Measurements from ENCODE around the gene CRKL.
"Not testable (repeated sequence)": the region's sequence is repeated elsewhere in the genome, so short reads cannot be mapped to it uniquely, and the experiment has no call there.

Gene CRKL

DNA sequence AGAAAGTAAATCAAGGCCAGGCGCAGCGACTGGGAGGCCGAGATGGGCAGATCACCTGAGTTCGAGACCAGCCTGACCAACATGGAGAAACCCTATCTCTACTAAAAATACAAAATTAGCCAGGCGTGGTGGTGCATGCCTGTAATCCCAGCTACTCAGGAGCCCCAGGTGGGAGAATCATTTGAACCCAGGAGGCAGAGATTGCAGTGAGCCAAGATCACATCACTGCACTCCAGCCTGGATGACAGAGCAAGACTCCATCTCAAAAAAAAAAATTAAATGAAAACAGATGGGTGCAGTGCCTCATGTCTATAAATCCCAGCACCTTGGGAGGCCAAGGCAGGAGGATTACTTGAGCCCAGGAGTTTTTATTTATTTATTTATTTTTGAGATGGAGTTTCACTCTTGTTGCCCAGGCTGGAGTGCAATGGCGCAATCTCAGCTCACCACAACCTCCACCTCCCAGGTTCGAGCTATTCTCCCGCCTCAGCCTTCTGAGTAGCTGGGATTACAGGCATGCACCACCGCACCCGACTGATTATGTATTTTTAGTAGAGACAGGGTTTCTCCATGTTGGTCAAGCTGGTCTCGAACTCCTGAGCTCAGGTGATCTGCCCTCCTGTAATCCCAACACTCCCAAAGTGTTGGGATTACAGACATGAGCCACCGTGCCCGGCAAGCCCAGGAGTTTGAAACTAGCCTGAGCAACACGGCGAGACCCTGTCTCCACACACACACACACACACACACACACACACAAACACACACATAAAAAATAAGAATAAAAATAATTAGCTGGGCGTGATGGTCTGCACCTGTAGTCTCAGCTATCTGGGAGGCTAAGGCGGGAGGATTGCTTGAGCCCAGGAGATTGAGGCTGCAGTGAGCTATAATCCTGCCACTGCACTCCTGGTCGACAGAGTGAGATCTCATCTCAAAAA, 15.8 kb upstream of the CRKL start:
- not testable (repeated sequence) for DNase-seq (ENCODE audit: low read depth in 3 of 3)

DNA sequence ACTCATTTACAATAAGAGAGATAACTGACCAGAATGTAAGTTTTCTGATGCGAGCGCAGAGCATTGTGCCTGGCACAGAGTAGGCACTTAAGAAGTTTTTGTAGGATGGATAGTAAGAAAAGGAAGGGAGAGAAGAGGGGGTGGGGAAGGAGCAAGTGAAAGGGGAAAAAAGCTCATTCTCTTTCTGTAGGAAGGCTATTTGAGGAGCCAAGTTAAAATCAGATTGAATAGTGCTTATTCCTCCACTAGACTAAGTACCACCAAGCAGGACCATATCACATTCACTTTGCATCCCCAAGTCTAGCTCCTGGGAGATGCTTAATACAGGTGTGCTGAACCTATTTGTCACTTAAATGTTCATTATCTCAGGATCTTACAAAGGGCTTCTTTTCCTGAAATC, 14.1 kb upstream of the CRKL start:
- DNase-seq (ENCODE audit: low read depth in 3 of 3): no peak

DNA sequence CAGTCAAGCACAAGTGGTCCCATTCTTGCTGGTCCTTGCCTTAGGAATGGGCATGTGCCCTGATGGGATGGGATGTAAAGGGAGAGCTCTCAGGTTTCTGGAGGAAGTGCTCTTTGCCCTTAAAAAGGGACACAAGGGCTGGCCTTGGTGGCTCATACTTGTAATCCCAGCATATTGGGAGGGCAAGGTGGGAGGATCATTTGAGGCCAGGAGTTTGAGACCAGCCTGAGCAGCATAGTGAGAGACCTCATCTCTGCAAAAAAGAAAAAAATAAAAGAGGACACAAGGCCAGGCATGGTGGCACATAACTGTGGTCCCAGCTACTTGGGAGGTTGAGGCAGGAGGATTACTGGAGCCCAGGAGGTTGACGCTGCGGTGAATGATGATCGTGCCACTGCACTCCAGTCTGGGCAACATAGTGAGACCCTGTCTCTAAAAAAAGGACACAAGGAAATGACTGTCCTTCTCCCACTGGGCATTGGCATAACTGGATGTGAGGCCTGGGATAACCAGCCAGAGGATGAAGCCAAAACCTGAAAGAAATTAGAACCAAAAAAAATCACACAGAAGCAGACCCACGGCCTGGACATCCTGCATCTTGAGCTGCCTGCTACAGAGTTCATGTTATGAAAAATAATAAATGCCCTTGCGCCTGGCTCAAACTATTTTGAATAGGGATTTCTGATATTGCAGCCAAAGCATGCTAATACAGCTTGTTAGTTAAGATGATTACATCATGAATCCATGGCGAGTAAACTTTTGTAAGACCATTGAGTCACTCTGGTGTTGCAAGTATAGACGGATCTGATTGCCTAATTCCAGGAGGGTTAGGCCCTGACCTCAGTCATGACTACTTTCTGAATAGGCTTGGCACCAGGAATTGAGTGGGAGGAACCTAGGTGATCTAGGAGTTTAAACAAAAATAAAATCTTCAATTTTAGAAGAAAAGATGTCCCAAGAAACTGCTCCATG, 12.9 kb upstream of the CRKL start:
- no peak for DNase-seq (ENCODE audit: low read depth in 3 of 3)

DNA sequence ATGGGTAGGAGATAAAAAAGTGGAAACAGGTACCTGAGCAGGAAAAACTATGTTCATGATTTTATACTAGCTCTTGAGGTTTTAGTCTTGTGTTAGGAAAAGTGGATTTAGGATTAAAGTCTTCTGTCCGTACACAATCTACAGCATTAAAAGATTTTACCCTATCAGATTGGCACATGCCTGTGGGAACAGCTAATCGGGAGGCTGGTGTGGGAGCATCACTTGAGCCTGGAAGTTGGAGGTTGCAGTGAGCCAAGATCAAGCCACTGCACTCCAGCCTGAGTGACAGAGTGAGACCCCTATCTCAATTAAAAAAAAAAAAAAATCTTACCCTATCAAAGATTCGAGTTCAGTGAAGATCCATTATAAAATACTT, 12.2 kb upstream of the CRKL start:
- DNase-seq (ENCODE audit: low read depth in 3 of 3): no peak

DNA sequence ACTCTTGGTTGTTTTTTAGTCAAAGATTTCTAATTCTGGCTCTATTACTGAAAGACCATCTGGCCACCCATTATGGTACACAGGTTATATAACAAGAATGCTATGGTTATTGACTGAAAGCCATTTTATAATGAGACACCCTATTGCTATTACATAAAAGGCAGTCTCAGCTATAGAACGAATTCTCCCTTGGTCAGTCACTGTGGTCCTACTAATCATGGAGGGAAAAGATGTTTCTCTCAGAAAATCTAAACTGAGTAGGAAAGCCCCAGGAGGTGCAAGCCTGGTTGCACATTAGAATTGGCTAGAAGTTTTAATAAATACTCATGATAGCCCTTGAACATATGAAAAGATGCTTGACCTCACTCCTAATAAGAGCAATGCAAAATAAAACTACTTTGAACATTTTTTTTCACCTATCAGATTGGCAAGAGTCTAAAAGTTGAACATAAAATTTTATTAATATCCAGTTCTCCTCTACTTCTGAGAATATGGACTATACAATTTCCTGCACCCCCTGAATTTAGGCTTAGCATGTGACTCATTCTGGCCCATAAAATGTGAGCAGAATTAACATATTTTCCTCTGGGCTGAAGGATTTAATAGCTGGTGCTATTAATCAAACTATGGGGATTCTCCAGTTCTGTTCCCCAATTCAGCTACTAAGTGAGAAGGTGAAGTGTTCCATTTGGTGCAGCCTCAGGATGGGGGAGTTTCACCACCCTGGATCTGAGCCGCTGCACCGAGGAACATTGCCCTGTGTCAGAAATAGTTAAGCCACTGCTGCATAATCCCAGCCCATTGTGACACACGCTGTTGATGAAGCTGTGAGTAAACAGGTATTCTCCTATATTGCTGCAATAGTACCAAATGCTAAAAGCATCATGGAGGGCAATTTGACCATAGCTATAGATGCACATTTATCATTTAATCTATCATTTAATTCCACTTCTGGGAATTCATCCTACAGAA, 11.5 kb upstream of the CRKL start:
- no peak for DNase-seq (ENCODE audit: low read depth in 3 of 3)

DNA sequence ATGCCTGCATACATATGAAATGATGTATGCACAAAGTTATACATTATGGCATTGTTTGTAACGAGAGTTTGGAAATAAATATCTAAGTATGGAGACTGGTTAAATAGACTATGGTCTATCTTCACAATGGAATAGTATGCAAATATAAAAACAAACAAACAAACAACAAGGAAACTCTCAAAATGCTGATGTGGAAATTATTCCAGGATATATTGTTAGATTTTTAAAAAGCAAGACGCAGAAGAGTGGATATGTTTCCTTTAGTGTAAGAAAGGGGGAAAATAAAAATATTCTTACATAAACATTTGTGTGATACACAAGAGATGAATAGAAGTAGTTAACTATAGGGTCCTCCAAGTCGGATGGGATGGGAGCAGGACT, 10.8 kb upstream of the CRKL start:
- no peak for DNase-seq (ENCODE audit: low read depth in 3 of 3)

DNA sequence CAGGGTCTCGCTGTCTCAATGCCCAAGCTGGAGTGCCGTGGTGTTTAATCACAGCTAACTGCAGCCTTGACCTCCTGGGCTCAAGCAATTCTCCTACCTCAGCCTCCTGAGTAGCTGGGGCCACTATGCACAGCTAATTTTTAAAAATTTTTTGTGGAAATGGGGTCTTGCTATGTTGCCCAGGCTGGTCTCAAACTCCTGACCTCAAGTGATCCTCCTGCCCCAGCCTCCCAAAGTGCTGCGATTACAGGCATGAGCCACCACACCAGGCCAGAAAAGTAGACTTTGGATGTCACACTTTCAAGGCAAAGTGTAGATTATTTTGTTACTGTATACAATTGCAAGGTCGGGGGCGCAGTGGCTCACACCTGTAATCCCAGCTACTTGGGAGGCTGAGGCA, 8.5 kb upstream of the CRKL start:
- DNase-seq (ENCODE audit: low read depth in 3 of 3): not testable (repeated sequence)

DNA sequence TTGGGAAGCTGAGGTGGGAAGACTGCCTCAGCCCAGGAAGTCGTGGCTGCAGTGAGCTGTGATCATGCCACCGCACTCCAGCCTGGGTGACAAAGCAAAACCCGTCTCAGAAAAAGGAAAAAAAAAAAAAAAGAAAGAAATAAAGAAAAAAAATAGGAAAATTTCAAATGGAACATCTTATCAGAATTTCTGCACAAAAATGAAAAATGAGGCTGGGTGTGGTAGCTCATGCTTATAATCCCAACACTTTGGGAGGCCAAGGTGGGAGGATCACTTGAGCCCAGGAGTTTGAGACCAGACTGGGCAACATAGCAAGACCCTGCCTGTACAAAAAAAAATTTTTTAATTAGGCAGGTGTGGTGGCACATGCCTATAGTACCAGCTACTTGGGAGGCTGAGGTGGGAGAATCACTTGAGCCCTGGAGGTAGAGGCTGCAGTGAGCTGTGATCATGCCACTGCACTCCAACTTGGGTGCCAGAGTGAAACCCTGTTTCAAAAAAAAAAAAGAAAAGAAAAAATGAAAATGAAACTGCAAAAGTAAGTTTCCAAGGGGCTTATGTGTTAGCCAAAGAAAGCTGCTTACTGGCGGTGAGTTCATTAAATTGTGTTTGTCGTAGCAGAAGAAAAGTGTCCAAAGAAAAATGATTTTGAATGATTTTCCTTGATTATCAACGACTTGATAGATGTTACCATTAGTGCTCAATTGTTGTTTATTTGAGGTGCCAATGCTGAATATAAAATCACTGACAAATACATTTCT, 7.5 kb upstream of the CRKL start:
- DNase-seq (ENCODE audit: low read depth in 3 of 3): no peak

DNA sequence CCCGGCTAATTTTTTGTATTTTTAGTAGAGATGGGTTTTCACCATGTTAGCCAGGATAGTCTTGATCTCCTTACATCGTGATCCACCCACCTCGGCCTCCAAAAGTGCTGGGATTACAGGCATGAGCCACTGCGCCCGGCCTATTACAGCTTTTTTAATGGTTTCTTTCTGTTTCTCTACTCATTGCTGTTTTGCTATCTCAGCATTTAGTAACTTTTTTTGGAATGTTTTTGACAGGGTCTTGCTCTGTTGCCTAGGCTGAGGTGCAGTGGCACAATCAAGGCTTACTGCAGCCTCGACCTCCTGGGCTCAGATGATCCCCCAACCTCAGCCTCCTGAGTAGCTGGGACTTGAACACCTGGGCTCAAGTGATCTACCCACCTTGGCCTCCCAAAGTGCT, 4.7 kb upstream of the CRKL start:
- DNase-seq (ENCODE audit: low read depth in 3 of 3): no peak

DNA sequence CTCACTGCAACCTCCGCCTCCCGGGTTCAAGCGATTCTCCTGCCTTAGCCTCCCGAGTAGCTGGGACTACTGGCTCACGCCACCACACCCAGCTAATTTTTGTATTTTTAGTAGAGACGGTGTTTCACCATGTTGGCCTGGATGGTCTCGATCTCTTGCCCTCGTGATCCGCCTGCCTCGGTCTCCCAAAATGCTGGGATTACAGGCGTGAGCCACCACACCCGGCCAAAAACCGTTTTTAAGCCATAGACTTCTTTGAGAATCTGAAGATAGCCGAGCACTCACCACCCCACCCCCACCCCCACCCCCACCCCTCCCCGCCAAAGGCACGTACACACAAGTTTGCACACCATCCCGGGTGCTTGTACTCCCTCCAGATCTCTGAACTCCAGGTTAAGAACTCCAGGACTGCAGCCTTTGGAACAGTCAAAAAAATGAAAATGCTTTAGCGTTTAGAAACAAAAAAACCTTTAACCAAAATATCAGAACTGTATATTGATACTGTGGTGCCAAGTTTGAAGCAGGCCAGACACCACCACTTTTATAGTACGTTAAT, 1.5 kb downstream of the CRKL start:
- DNase-seq (ENCODE audit: low read depth in 3 of 3): no peak

DNA sequence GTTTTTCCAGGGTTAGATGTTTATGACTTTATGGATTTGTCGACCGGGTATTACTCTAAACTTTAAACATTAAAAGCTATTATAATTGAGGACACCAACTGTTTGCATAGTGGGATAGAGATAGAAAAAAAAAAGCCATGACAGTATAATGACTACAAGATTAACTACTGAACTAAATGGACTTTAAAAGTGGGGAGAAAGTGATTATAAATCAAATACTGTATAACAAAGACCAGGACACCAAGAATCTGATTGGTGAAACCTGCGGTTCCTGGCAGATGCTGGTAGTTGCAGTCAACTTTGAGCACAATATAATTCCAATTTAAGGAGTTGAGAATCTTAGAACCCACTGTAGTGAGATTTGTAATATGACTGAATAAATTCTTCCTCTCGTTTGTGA, 2.5 kb downstream of the CRKL start:
- DNase-seq (ENCODE audit: low read depth in 3 of 3): no peak

DNA sequence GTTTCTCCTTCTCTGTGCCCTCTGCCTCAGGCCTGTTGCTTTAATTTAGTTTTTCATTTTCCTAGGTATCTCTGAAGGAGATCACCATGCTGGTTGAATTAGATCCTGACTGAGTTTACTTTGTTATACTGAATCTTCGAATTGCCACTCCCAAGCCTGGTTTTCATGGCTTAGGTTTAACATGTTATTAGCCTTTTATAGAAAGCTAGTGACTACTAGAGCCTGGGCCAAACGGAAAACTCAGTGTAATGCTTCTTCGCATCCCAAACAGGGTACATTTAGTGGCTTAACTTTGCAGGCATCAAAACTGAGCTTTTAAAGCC, 3.6 kb downstream of the CRKL start:
- no peak for DNase-seq (ENCODE audit: low read depth in 3 of 3)

DNA sequence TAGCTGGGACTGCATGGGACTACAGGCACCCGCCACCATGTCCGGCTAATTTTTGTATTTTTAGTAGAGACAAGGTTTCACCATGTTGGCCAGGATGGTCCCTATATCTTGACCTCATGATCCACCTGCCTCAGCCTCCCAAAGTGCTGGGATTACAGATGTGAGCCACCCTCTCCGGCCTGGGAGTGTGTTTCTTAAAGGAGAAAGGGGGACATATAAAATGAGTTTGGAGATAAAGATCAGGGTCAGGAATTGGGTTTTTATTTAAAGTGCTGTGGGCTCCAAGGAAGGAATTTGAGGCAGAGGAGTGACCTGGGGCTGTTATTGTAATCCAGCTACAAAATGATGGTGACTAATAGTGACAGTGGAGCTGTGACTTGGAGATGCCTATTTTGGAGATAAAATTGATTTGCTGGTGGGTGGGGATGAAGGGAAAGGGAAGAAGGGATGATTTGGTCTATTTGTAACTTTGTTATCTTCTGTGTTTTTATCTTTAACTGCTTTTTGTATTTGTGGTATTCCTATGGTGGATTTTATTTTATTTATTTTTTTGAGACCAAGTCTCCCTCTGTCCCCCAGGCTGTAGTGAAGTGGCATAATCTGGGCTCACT, 5.0 kb downstream of the CRKL start:
- no peak for DNase-seq (ENCODE audit: low read depth in 3 of 3)

DNA sequence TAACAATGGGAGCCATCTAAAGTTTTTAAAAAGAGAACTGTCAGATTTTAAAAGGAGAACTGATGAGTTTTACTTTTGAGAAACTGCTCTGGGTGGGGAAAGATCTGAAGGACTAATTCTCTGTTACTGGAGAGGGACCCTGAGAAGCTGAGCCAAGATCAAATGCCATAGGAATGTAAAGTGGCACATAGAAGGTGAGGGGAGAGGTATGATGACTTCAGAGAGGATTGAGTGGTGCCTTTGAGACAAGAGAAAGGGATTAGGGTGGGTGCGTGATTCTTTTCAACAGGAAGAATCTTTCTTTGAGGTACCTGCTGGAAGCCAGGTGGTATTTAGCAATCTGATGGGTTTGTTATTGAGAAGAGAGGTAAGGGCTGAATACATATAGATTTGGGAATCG, 9.0 kb downstream of the CRKL start:
- no peak for DNase-seq (ENCODE audit: low read depth in 3 of 3)

DNA sequence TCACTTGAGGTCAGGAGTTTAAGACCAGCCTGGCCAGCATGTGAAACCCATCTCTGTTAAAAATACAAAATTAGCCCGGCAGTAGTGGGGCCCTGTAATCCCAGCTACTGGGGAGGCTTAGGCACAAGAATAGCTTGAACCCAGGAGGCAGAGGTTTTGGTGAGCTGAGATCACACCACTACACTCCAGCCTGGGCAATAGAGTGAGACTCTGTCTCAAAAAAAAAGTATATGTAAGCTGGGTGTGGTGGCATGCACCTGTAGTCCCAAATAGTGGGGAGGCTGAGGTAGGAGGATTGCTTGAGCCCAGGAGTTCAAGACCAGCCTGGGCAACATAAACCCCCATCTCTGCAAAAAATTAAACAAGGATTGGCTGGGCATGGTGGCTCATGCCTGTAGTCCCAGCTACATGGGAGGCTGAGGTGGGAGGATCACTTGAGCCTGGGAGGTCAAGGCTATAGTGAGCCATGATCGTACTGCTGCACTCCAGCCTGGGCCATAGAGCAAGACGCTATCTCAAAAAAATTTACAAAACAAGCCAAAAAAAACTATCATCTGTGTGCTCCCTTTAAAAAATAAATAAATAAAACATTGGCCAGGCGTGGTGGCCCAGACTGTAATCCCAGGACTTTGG, 10.8 kb downstream of the CRKL start:
- DNase-seq (ENCODE audit: low read depth in 3 of 3): no peak

DNA sequence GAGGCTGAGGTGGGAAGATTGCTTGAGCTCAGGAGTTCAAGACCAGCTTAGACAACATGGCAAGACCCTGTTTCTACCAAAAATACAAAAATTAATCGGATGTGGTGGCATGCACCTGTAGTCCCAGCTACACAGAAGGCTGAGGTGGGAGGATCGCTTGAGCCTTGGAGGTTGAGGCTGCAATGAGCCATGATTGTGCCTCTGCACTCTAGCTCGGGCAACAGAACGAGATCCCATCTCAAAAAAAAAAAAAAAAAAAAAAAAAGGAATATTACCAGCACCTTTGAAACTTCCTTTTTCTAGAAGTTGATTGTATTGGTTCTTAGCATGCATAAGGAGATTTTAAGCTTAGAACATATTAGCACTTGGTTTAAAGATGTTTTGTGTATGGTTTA, 11.4 kb downstream of the CRKL start:
- DNase-seq (ENCODE audit: low read depth in 3 of 3): no peak

DNA sequence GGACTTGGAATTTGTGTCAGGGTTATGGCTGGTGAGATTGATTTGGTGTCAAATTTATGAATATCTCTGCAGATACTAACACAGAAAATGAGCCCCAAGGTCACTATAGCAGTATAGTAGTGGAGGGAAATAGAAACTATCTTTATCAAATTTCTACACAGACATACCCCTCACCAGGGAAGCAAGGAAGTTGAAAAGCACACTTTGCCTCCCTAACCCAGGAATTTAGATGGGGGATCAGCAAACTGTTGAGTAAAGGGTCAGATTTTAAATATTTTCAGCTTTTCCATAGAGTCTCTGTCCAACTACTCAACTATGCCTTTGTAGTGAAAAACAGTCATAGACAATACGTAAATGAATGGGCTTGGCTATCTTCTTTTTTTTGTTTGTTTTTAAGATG, 12.8 kb downstream of the CRKL start:
- no peak for DNase-seq (ENCODE audit: low read depth in 3 of 3)

DNA sequence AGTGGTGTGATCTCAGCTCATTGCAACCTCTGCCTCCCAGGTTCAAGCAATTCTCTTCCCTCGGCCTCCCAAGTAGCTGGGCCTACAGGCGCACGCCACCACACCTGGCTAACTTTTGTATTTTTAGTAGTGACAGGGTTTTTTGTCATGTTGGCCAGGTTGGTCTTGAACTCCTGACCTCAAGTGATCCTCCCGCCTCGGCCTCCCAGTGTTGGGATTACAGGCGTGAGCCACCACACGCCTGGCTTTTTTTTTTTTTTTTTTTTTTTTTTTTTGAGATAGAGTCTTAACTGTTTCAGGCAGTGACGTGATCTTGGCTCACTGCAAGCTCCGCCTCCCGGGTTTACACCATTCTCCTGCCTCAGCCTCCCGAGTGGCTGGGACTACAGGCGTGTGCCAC, 13.2 kb downstream of the CRKL start:
- not testable (repeated sequence) for DNase-seq (ENCODE audit: low read depth in 3 of 3)

DNA sequence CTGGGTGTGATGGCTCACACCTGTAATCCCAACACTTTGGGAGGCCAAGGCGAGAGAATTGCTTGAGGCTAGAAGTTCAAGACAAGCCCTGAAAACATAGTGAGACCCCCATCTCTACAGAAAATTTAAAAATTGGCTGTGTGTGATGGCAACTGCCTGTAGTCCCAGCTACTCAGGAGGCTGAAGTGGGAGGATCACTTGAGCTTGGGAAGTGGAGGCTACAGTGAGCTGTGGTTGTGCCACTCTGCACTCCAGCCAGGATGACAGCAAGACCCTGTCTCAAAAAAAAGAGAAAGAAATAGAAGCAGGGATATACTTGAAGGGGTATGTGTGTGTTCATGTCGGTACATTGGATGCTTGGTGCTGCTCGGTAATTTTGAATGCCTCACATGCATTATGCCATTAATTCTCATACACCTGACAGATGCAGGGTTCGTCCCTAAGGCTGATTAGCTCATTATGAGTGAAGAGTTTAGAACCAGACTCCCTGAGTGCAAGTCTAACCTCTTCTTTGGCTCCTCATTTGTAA, 14.0 kb downstream of the CRKL start:
- no peak for DNase-seq (ENCODE audit: low read depth in 3 of 3)

DNA sequence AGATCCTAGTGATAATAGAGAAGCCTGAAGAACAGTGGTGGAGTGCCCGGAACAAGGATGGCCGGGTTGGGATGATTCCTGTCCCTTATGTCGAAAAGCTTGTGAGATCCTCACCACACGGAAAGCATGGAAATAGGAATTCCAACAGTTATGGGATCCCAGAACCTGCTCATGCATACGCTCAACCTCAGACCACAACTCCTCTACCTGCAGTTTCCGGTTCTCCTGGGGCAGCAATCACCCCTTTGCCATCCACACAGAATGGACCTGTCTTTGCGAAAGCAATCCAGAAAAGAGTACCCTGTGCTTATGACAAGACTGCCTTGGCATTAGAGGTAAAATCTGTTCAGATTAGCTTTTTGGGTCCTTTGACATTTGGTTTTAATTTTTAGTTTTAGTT, 16.7 kb downstream of the CRKL start:
- no peak for DNase-seq (ENCODE audit: low read depth in 3 of 3)
